DND-41 (cell line): ENCODE measurements around the gene GPR135.

Experiments used
- ATAC-seq: fragments of 200-7000 bp; cut with Tn5 transposase; 3 replicates; pipeline ENCODE4 v1.9.1; 2021; ENCODE audit warnings: low read depth; ENCODE audit not compliant: insufficient read depth
- DNase-seq: peaks from one replicate; pipeline ENCODE4 v3.0.0-alpha.2; 2020
- H2AFZ ChIP-seq: 2 replicates; pipeline ENCODE4 v1.6.0; 2012; ENCODE audit warnings: low read depth, low read length
- H3K27ac ChIP-seq: 2 replicates; pipeline ENCODE4 v1.5.1; 2012; ENCODE audit warnings: low read length, inconsistent platforms
- H3K27me3 ChIP-seq: fragments of 200-600 bp; sonication (generic); 2 replicates; pipeline ENCODE4 v1.6.0; 2012; ENCODE audit warnings: low read length, mild to moderate bottlenecking, inconsistent platforms; ENCODE audit not compliant: insufficient read depth, poor library complexity
- H3K36me3 ChIP-seq: 2 replicates; pipeline ENCODE4 v1.5.1; 2012; ENCODE audit warnings: low read length, inconsistent platforms; ENCODE audit not compliant: insufficient read depth
- H3K4me1 ChIP-seq: 2 replicates; pipeline ENCODE4 v1.5.1; 2012; ENCODE audit warnings: mild to moderate bottlenecking, low read length; ENCODE audit not compliant: insufficient read depth
- H3K4me2 ChIP-seq: 2 replicates; pipeline ENCODE4 v1.6.0; 2012; ENCODE audit warnings: mild to moderate bottlenecking, moderate library complexity, low read length, inconsistent platforms; ENCODE audit not compliant: insufficient read depth
- H3K4me3 ChIP-seq, 2 experiments: fragments of 200-600 bp in 1 of 2; shearing (Covaris generic) in 1 of 2; 2 replicates each; pipeline ENCODE4 v1.5.1; 2012 to 2016; ENCODE audit warnings: inconsistent platforms in 2 of 2, low read length in 2 of 2, mild to moderate bottlenecking in 2 of 2, low read depth in 1 of 2, moderate library complexity in 1 of 2
- H3K79me2 ChIP-seq: 2 replicates; pipeline ENCODE4 v1.6.0; 2012; ENCODE audit warnings: low read length, inconsistent platforms; ENCODE audit not compliant: insufficient read depth
- H3K9ac ChIP-seq: 2 replicates; pipeline ENCODE4 v1.6.0; 2012; ENCODE audit warnings: low read depth, mild to moderate bottlenecking, inconsistent platforms, low read length, moderate library complexity
- H3K9me3 ChIP-seq: 2 replicates; pipeline ENCODE4 v1.5.1; 2012; ENCODE audit warnings: low read length, moderate library complexity, mild to moderate bottlenecking, inconsistent platforms; ENCODE audit not compliant: insufficient read depth, severe bottlenecking
- H4K20me1 ChIP-seq: 2 replicates; pipeline ENCODE4 v1.6.0; 2012; ENCODE audit warnings: low read length; ENCODE audit not compliant: insufficient read depth
- EZH2 ChIP-seq: IDR thresholded peaks from 3 replicates; pipeline ENCODE4 v1.6.1; 2012; ENCODE audit warnings: borderline replicate concordance, low read depth, mild to moderate bottlenecking, moderate library complexity, low read length, inconsistent platforms; ENCODE audit not compliant: severe bottlenecking
- TF ChIP-seq, protein P1 (sequence below): IDR thresholded peaks from 2 replicates; pipeline ENCODE4 v1.5.1; 2012; ENCODE audit warnings: borderline replicate concordance, low read length, moderate library complexity, mild to moderate bottlenecking; ENCODE audit not compliant: poor library complexity, severe bottlenecking; ENCODE audit errors: extremely low read depth

The GPR135 gene

DNA sequence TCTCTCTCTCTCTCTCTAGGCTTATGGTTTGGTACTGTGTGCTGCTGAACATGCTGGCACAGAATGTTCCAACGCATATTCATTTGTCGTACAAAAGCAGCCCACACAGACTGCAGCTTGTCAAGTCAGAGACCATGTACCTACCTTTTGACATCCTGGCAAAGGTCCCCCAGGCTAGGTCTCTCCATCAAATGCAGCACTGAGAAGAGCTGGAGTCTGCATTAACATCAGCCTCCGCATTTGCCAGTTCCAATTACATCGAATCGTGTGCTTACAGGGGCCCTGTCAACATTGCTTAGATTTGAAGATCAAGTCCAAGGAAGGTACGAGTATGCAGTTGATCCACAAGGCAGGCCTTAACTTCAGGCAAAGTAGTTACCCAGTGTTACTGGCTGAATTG, 47.9 kb downstream of the GPR135 start:
- DNase-seq (no peak), ATAC-seq (no peak)
- H4K20me1 ChIP-seq, result no peaks in the 10 kb centered on the region
- no peak overlapping the region for H2AFZ ChIP-seq
- TF ChIP-seq EZH2, result no peak
- TF ChIP-seq, protein P1, sequence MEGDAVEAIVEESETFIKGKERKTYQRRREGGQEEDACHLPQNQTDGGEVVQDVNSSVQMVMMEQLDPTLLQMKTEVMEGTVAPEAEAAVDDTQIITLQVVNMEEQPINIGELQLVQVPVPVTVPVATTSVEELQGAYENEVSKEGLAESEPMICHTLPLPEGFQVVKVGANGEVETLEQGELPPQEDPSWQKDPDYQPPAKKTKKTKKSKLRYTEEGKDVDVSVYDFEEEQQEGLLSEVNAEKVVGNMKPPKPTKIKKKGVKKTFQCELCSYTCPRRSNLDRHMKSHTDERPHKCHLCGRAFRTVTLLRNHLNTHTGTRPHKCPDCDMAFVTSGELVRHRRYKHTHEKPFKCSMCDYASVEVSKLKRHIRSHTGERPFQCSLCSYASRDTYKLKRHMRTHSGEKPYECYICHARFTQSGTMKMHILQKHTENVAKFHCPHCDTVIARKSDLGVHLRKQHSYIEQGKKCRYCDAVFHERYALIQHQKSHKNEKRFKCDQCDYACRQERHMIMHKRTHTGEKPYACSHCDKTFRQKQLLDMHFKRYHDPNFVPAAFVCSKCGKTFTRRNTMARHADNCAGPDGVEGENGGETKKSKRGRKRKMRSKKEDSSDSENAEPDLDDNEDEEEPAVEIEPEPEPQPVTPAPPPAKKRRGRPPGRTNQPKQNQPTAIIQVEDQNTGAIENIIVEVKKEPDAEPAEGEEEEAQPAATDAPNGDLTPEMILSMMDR, result no peak
- no peak overlapping the region for H3K4me2 ChIP-seq
- no peak overlapping the region for H3K27ac ChIP-seq
- no peak overlapping the region for H3K4me3 ChIP-seq
- no peaks in the 10 kb centered on the region for H3K27me3 ChIP-seq
- no peaks in the 10 kb centered on the region for H3K36me3 ChIP-seq
- H3K9ac ChIP-seq, result no peak overlapping the region
- no peaks in the 10 kb centered on the region for H3K9me3 ChIP-seq
- H3K4me1 ChIP-seq, result no peaks in the 10 kb centered on the region
- no peaks in the 10 kb centered on the region for H3K79me2 ChIP-seq

DNA sequence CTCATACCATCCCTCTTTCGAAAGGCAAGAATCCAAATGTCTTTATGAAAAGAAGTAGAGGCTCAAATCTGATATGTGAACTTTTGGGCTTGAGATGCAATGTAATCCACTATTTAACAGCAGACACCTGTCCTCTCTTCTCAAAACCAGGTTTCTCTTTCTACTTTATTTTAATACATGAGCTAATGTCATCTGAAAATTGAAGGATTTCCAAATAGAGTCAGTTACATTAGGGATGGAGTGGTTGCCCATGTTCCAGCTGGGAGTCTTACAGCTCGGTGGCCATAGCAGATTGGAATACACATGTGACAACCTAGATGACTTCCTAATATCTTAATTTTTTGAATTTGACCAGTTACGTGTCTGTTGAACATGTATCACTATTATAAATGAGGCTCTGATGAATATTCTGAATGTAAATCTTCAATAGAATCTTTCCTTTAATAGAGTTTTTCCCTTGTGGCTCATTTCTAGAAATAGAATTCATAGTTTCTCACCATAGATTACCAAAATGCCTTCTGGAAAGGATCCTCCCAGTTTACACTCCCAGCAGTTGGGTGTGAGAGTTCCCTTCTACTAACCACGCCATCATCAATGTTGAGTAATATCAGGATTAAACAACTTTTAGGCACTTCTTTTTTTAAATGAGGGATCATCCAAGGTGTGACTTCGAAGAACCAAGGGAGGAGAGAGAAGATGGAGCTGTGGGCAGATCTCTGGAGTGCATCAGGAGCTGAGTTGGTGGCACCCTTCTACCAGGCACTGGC, 49.2 kb downstream of the GPR135 start:
- no peaks in the 10 kb centered on the region for H3K27me3 ChIP-seq
- no peak for TF ChIP-seq EZH2
- TF ChIP-seq, protein P1, result no peak
- no peak overlapping the region for H3K4me3 ChIP-seq
- DNase-seq, result no peak
- H3K9ac ChIP-seq, result no peak overlapping the region
- H3K4me1 ChIP-seq, result no peaks in the 10 kb centered on the region
- H3K27ac ChIP-seq, result no peak overlapping the region
- no peak overlapping the region for H2AFZ ChIP-seq
- no peak overlapping the region for H3K4me2 ChIP-seq
- no peaks in the 10 kb centered on the region for H3K79me2 ChIP-seq
- no peaks in the 10 kb centered on the region for H3K9me3 ChIP-seq
- H4K20me1 ChIP-seq, result no peaks in the 10 kb centered on the region
- ATAC-seq, result no peak
- no peaks in the 10 kb centered on the region for H3K36me3 ChIP-seq
